Measurements from ENCODE around the gene MGME1. TPM values are rescaled to one million over a fixed set of nuclear protein-coding genes. Genes with fewer than 3 reads are reported as not detected.

MGME1 gene
- total RNA-seq, 1 experiment from 2014 or later, result 15.1 TPM

- Histone ChIP-seq H3K27me3 (ENCODE audit: low read length) (no peaks in the 10 kb centered on the region), H3K9me3 (ENCODE audit: low read length) (no peaks in the 10 kb centered on the region), H3K36me3 (ENCODE audit: low read depth, low read length) (peaks cover 59% of the 10 kb centered on the region), H3K4me3 (ENCODE audit: low read length) (no peak overlapping the region), H3K4me1 (ENCODE audit: insufficient read depth, low read length) (peaks cover 53% of the 10 kb centered on the region), H3K9me2 (replicated peaks; ENCODE audit: low read length) (no peaks in the 10 kb centered on the region), H2AFZ (ENCODE audit: low read length) (no peak overlapping the region), H4K20me1 (ENCODE audit: low read length) (peaks cover 86% of the 10 kb centered on the region), H3K9ac (ENCODE audit: low read length) (no peak overlapping the region), H3K27ac (ENCODE audit: low read length) (no peak overlapping the region), H3K4me2 (ENCODE audit: low read length) (peak overlapping the region; percentile 13; the same call in 1 of the 2 replicates), H3F3A (ENCODE audit: low read length, unreplicated experiment) (no peaks in the 10 kb centered on the region), H3K79me2 (ENCODE audit: low read length) (peaks cover 100% of the 10 kb centered on the region)
- no peak for ATAC-seq
- BruUV-seq (replicated peaks), result no TSS peak
- no peak for DNase-seq
- intact Hi-C loops (cut with micrococcal nuclease), result loop anchor here (10.0 kb wide), 1 partner anchor 321 kb away; the partner anchor contains the start of gene ZNF133
- no peak for TF ChIP-seq CTCF (conservative IDR thresholded peaks at IDR 0.05; ENCODE audit: low read depth, low read length)
- no peak for TF ChIP-seq EZH2phosphoT487 (IDR thresholded peaks at IDR 0.05; ENCODE audit: borderline replicate concordance, low read length)
- ChIA-PET POLR2A (ENCODE audit: unreplicated experiment) (interaction anchor here (0.6 to 0.7 kb wide), 2 partner anchors 30 to 281 kb away, joined by 3 to 8 read pairs; no protein-coding TSS in a partner anchor), CTCF (no interaction called here)
These were observed 5.5 kb upstream of the MGME1 start for GRCh38 chr20:17963114-17963897.

GRCh38 chr20:17964073-17964472 is 4.7 kb upstream of the MGME1 start:
- peaks cover 98% of the 10 kb centered on the region for H3K79me2 ChIP-seq (ENCODE audit: low read length)
- peaks cover 59% of the 10 kb centered on the region for H3K36me3 ChIP-seq (ENCODE audit: low read depth, low read length)
- no peaks in the 10 kb centered on the region for H3F3A ChIP-seq (ENCODE audit: low read length, unreplicated experiment)
- no peaks in the 10 kb centered on the region for H3K9me2 ChIP-seq (replicated peaks; ENCODE audit: low read length)
- peak overlapping the region; percentile 26 for H3K4me3 ChIP-seq (ENCODE audit: low read length)
- H3K27ac ChIP-seq (ENCODE audit: low read length), result no peak overlapping the region
- no peaks in the 10 kb centered on the region for H3K27me3 ChIP-seq (ENCODE audit: low read length)
- ATAC-seq (no peak), DNase-seq (no peak)
- peaks cover 49% of the 10 kb centered on the region for H3K4me1 ChIP-seq (ENCODE audit: insufficient read depth, low read length)
- ChIA-PET CTCF (interaction anchor here (0.5 kb wide), 1 partner anchor 227 kb away, joined by 3 read pairs; no protein-coding TSS in a partner anchor), POLR2A (ENCODE audit: unreplicated experiment) (no interaction called here)
- BruUV-seq (replicated peaks), result no TSS peak
- H4K20me1 ChIP-seq (ENCODE audit: low read length), result peaks cover 79% of the 10 kb centered on the region
- H3K4me2 ChIP-seq (ENCODE audit: low read length), result peak overlapping the region; percentile 89
- intact Hi-C loops (cut with micrococcal nuclease), result loop anchor here (10.0 kb wide), 1 partner anchor 321 kb away; the partner anchor contains the start of gene ZNF133
- TF ChIP-seq CTCF (conservative IDR thresholded peaks at IDR 0.05; ENCODE audit: low read depth, low read length), result no peak
- TF ChIP-seq EZH2 (IDR thresholded peaks at IDR 0.05; ENCODE audit: low read length, unreplicated experiment), result no peak
- no peak for TF ChIP-seq EZH2phosphoT487 (IDR thresholded peaks at IDR 0.05; ENCODE audit: borderline replicate concordance, low read length)
- no peaks in the 10 kb centered on the region for H3K9me3 ChIP-seq (ENCODE audit: low read length)
- no peak overlapping the region for H3K9ac ChIP-seq (ENCODE audit: low read length)
- no peak overlapping the region for H2AFZ ChIP-seq (ENCODE audit: low read length)

GRCh38 chr20:17964632-17965031 is 4.2 kb upstream of the MGME1 start:
- H3K9ac ChIP-seq (ENCODE audit: low read length), result no peak overlapping the region
- peaks cover 98% of the 10 kb centered on the region for H3K79me2 ChIP-seq (ENCODE audit: low read length)
- peak overlapping the region; percentile 89 for H3K4me2 ChIP-seq (ENCODE audit: low read length)
- H2AFZ ChIP-seq (ENCODE audit: low read length), result no peak overlapping the region
- peaks cover 73% of the 10 kb centered on the region for H4K20me1 ChIP-seq (ENCODE audit: low read length)
- ATAC-seq (no peak), DNase-seq (no peak)
- ChIA-PET CTCF (no interaction called here), POLR2A (ENCODE audit: unreplicated experiment) (interaction anchor here (0.6 kb wide), 1 partner anchor 394 kb away, joined by 3 read pairs; no protein-coding TSS in a partner anchor)
- no peaks in the 10 kb centered on the region for H3K9me3 ChIP-seq (ENCODE audit: low read length)
- peaks cover 59% of the 10 kb centered on the region for H3K36me3 ChIP-seq (ENCODE audit: low read depth, low read length)
- H3F3A ChIP-seq (ENCODE audit: low read length, unreplicated experiment), result no peaks in the 10 kb centered on the region
- no peaks in the 10 kb centered on the region for H3K27me3 ChIP-seq (ENCODE audit: low read length)
- H3K4me3 ChIP-seq (ENCODE audit: low read length), result peak overlapping the region; percentile 74
- H3K4me1 ChIP-seq (ENCODE audit: insufficient read depth, low read length), result peaks cover 44% of the 10 kb centered on the region
- H3K27ac ChIP-seq (ENCODE audit: low read length), result no peak overlapping the region
- TF ChIP-seq EZH2phosphoT487 (IDR thresholded peaks at IDR 0.05; ENCODE audit: borderline replicate concordance, low read length) (no peak), EZH2 (IDR thresholded peaks at IDR 0.05; ENCODE audit: low read length, unreplicated experiment) (no peak), CTCF (conservative IDR thresholded peaks at IDR 0.05; ENCODE audit: low read depth, low read length) (no peak)
- intact Hi-C loops (cut with micrococcal nuclease), result loop anchor here (10.0 kb wide), 1 partner anchor 320 kb away; the partner anchor contains the start of gene ZNF133
- no peaks in the 10 kb centered on the region for H3K9me2 ChIP-seq (replicated peaks; ENCODE audit: low read length)
- no TSS peak for BruUV-seq (replicated peaks)
